HG03196 (cell line): ENCODE data around the gene RNF212.

Experiments used
- ATAC-seq: cut with Tn5 transposase; IDR thresholded peaks from one replicate; pipeline ENCODE4 v1.9.1; 2021; ENCODE audit not compliant: unreplicated experiment

Gene RNF212

DNA sequence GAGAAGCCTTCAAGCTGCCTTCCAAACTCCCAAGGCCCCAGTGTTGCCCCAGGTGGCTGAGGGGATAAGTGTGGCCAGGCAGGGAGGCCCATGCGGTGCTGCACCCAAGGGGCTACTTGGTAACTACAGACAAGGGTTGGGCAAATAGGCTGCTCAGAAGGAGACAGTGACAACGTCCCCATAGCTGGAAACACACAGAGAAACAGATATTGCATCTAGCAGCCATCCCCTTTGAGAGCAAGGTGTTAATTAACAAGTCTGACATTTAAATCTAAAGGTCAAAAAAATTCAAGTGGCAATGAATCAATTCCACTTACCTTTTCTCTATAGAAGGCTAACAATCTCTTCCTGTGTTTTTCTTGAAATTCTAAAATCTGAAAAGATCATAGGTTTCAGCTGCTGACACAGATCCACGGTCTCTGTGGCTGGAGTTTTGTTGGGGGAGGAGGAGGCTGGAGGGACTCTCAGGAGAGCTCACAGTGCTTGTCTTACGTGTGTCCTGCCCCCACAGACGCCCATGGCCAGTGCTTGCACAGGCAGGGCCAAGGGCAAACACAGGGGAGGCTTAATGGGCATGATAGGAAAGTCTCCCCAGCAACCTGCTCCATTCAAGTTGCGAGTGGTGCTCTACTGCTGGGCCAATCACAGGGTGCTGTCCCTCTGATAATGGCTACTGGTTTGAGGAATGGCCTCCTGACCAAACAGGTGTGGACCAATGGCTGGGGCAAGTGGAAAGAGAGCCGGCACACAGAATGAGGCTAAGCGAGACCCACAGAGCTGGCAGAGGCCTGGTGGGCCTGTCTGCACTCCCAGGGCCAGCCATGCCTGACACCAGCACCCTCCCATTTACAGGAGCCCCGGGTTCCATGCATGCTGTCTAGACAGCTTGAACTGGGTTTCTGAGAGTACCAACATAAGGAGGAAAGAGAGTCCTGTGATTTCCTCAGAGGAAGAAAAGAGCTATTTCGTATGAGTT is 22.6 kb downstream of the RNF212 start:
- no peak for ATAC-seq

DNA sequence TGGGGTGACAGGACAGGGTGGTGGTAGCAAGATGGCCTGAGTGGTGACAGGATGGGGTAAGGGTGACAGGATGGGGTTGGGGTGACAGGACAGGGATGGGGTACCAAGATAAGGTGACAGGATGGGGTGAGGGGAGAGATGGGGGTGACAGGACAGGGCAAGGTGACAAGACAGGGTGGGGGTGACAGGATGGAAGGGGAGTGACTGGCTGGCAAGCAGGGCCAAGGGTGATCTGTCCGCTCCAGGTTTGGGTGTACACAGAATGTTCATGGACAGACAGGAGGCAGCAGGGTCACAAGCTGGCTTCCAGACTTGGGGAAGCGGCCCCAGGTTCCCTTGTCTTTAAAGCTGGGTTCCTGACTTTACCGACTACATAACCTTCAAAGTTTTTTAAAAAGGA is 23.3 kb downstream of the RNF212 start:
- no peak for ATAC-seq

DNA sequence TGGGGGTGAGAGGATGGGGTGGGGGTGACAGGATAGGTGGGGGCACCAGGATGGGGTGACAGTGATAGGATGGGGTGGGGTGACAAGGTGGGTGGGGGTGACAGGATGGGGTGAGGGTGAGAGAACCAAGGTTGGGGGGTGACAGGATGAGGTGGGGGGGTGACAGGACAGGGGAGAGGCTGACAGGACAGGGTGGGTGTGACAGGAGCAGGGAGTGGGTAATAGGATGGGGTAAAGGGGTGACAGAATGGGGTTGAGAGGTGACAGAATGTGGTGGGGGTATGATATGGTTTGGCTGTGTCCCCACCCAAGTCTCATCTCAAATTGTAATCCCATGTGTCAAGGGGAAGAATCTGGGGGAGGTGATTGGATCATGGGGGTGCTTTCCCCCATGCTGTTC is 26.0 kb downstream of the RNF212 start:
- ATAC-seq, result no peak

GRCh38 chr4:1086011-1086410 is 27.4 kb downstream of the RNF212 start:
- ATAC-seq, result no peak

GRCh38 chr4:1085404-1085799 is 28.0 kb downstream of the RNF212 start:
- no peak for ATAC-seq

- no peak for ATAC-seq
These were observed 28.5 kb downstream of the RNF212 start for GRCh38 chr4:1084796-1085403.

DNA sequence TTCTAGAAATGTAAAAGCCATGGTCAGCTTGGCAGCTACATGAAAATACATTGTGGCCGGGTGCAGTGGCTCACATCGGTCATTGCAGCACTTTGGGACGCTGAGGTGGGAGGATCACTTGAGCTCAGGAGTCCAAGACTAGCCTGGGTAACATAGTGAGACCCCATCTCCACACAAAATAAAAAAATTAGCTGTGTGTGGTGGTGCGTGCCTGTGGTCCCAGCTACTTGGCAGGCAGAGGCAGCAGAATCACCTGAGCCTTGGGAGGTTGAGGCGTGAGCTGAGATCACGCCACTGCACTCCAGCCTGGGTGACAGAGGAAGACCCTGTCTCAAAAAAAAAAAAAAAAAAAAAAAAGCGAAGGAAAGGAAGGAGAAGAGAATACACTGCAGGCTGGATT is 29.0 kb downstream of the RNF212 start:
- no peak for ATAC-seq

GRCh38 chr4:1082215-1083182 is 30.9 kb downstream of the RNF212 start:
- ATAC-seq, result no peak

DNA sequence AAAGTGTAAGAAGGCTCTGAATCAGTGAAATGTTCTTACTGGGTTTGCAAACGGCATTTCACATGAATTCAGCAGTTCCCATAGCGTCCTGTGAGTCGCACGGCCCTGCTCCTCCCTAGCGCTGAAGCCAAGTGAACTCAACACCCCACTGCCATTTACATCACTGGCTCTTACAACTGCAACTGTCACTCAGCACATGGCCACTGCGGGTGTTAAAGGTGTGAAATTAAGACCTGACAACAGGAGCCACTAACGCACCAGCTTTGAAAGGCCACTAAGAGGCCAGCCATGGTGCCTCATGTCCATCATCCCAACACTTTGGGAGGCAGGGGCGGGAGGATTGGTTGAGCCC is 31.7 kb downstream of the RNF212 start:
- no peak for ATAC-seq

- ATAC-seq, result no peak
These were observed 32.2 kb downstream of the RNF212 start for GRCh38 chr4:1080961-1081688.

- ATAC-seq, result no peak
These were observed 32.9 kb downstream of the RNF212 start for GRCh38 chr4:1080432-1080831.

DNA sequence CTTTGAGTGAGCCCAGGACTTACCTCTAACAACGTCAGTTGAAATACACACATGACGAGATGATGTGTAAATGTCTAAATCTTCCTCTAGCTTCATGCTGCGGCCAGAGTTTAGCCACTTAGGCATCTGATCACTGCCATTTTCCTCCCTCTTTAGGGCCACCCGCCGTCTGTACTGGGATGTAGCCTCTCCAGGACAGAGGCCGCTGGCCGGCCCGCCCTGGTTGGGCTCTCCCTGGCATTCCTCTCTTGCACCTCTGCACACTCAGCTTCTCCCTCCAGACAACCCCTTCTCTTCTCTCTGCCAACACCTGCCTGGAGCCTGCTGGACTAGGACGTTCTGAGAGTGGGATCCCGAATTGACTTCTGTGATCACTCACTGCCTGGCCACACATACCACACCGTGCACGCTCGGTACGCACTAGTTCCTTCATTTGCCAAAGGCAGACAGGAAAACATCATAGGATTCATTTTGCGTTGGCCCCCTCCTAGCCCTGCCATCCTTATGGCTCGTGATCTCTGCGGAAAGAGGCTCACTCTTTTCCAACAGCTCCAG is 33.6 kb downstream of the RNF212 start:
- no peak for ATAC-seq

DNA sequence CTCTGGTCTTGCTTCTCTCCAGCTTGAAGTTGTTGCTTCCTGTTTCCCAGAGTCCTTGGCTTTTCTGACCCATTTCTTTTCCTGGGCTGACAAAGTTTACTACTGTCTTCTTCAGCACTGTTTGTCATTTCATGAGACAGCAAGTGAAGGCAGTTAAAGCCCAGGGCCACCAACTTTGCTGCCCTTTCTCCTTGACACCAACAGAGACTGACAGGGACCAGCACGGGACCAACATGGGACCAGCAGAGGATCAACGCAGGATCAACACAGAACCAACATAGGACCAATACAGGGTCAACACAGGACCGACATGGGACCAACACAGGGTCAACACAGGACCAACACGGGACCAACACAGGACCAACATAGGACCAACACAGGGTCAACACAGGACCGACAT is 34.9 kb downstream of the RNF212 start:
- ATAC-seq, result no peak

- ATAC-seq, result no peak
These were observed 35.5 kb downstream of the RNF212 start for GRCh38 chr4:1077711-1078477.

- no peak for ATAC-seq
These were observed 37.3 kb downstream of the RNF212 start for GRCh38 chr4:1075809-1076699.

DNA sequence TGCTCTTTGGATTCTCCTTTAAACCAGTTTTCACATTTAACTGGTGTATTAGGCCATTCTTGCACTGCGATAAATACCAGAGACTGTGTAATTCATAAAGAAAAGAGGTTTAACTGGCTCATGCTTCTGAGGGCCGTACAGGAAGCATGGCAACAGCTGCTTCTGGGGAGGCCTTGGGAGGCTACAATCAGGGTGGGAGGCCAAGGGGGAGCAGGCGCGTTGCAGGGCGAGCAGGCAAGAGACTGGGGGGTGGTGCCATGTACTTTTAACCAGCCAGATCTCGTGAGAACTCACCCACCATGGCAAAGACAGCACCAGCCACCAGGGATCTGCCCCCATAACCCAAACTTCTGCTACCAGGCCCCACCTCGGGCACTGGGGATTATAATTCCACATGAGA is 38.1 kb downstream of the RNF212 start:
- ATAC-seq, result no peak

DNA sequence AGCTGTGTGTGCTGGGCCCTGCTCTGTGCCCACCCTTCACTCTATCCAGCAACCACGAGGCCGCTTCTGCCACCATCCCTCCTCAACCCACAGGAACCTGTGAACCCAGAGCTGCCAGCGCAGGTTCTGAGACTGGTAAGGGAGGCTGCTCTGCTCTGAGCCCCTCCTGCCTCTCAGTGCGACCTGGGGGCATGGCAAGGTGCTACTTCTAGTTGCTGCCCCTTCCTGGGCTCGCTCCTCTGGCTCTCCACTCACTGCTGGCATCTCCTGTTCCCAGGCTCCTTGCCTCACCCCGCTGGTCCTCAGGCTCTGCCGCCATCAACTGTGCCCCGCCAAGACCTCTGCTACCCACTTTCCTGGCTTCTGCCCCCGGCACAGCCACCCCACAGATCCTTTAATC is 39.3 kb downstream of the RNF212 start:
- no peak for ATAC-seq

GRCh38 chr4:1072830-1073446 is 40.4 kb downstream of the RNF212 start:
- ATAC-seq, result no peak
